Hematopoietic multipotent progenitor cell (in vitro differentiated cells): ENCODE measurements around the gene CGB5. TPM values are rescaled to one million over a fixed set of nuclear protein-coding genes. Genes with fewer than 3 reads are reported as not detected.
"Not testable (repeated sequence)": the region's sequence is repeated elsewhere in the genome, so short reads cannot be mapped to it uniquely, and the experiment has no call there.

Source experiments
- DNase-seq, 3 donors: peaks; one replicate each; pipeline ENCODE4 v3.0.0-alpha.2; 2011 to 2015; ENCODE audit warnings: low read depth in 2 of 3, low spot score in 2 of 3
- total RNA-seq: library from RNA; depleted of rRNA; stranded (reverse); fragments of >200 nt; gene quantifications from one replicate; pipeline ENCODE4 v1.2.3, GENCODE V29; 2012

The CGB5 gene
- total RNA-seq, 1 donor = not detected

- DNase-seq = not testable (repeated sequence)
These were observed 13.4 kb downstream of the CGB5 start for GRCh38 chr19:49056902-49057596.

GRCh38 chr19:49057636-49058234 lies 14.1 kb downstream of the CGB5 start, which contains the start of gene CGB7:
TSS of gene CGB7 (minus strand) at chr19:49057749. CDS start at chr19:49055375, 2,374 bp downstream.
- no peak for DNase-seq

GRCh38 chr19:49058562-49058961 lies 14.9 kb downstream of the CGB5 start:
- peak in 1 of 3 donors; percentile 24 for DNase-seq

- no peak for DNase-seq
These were observed 15.4 kb downstream of the CGB5 start for GRCh38 chr19:49059053-49059452.

GRCh38 chr19:49061000-49061399 lies 17.4 kb downstream of the CGB5 start:
- DNase-seq = no peak

GRCh38 chr19:49061445-49061844 lies 17.8 kb downstream of the CGB5 start:
- no peak for DNase-seq

GRCh38 chr19:49064029-49064629 lies 20.5 kb downstream of the CGB5 start:
- no peak for DNase-seq

GRCh38 chr19:49064768-49065611 lies 21.3 kb downstream of the CGB5 start, which contains the start of gene NTF4:
TSS of gene NTF4 (minus strand) at chr19:49064818. CDS start at chr19:49061997, 2,821 bp downstream.
- DNase-seq = no peak

- DNase-seq = no peak
These were observed 22.4 kb downstream of the CGB5 start for GRCh38 chr19:49065905-49066512.

- DNase-seq = no peak
These were observed 23.9 kb downstream of the CGB5 start for GRCh38 chr19:49067554-49067953.

GRCh38 chr19:49069026-49069425 lies 25.4 kb downstream of the CGB5 start:
- no peak for DNase-seq

- no peak for DNase-seq
These were observed 26.8 kb downstream of the CGB5 start for GRCh38 chr19:49070416-49070815.

- DNase-seq = peak in 1 of 3 donors; percentile 25
These were observed 28.4 kb downstream of the CGB5 start for GRCh38 chr19:49071860-49072547.

GRCh38 chr19:49073514-49074378 lies 30.1 kb downstream of the CGB5 start:
- DNase-seq = no peak

GRCh38 chr19:49074869-49075268 lies 31.2 kb downstream of the CGB5 start:
- DNase-seq = not testable (repeated sequence)

- DNase-seq = no peak
These were observed 36.7 kb downstream of the CGB5 start for GRCh38 chr19:49080392-49080791.

GRCh38 chr19:49081273-49081672 lies 37.6 kb downstream of the CGB5 start:
- no peak for DNase-seq

- DNase-seq = no peak
These were observed 40.8 kb downstream of the CGB5 start for GRCh38 chr19:49084206-49085019.
